NCI-H2107 (cell line): ENCODE measurements around the gene NKX2-3.

Experiments
- DNase-seq: peaks from one replicate; lab custom pipeline; 2025; lab: John Stamatoyannopoulos, UW

The NKX2-3 gene

GRCh38 chr10:99582255-99582770 is 49.6 kb downstream of the NKX2-3 start:
- DNase-seq: no peak

GRCh38 chr10:99583687-99584086 is 50.9 kb downstream of the NKX2-3 start:
- no peak for DNase-seq
